A673 (cell line): ENCODE data around the gene DNLZ. TPM values are rescaled to one million over a fixed set of nuclear protein-coding genes. Genes with fewer than 3 reads are reported as not detected.
"Not testable (repeated sequence)": the region's sequence is repeated elsewhere in the genome, so short reads cannot be mapped to it uniquely, and the experiment has no call there.

Source experiments
- BruUV-seq: library from RNA; stranded (reverse); fragments of 400-500 nt; replicated peaks from 2 replicates; lab custom pipeline; 2021; lab: Mats Ljungman, UMichigan
- CTCF ChIA-PET: fragments of 300-600 bp; sonication (Branson Sonifier 250); formaldehyde crosslinking; loops from one replicate; lab custom pipeline; 2022; ENCODE audit warnings: antibody characterized with exemption; lab: Charles Lee
- POLR2A ChIA-PET: fragments of 300-600 bp; sonication (Branson Sonifier 250); formaldehyde crosslinking; loops from one replicate; lab custom pipeline; 2022; ENCODE audit warnings: antibody characterized with exemption; ENCODE audit not compliant: low non-redundant PET; lab: Charles Lee
- DNase-seq: peaks from one replicate; pipeline ENCODE4 v3.0.0-alpha.2; 2015; ENCODE audit warnings: low spot score
- H3K27ac ChIP-seq: fragments of 200-600 bp; sonication (generic); 2 replicates; pipeline ENCODE4 v1.5.1; 2016; ENCODE audit warnings: mixed run types, low read depth, mild to moderate bottlenecking, mixed read lengths, antibody characterized with exemption, low read length; ENCODE audit not compliant: poor library complexity, severe bottlenecking
- H3K27me3 ChIP-seq: fragments of 200-600 bp; sonication (generic); replicated peaks from 2 replicates; pipeline ENCODE4 v1.6.1; 2017; ENCODE audit warnings: mixed run types, low read depth, mild to moderate bottlenecking, mixed read lengths, antibody characterized with exemption, low read length; ENCODE audit not compliant: insufficient read depth, poor library complexity
- H3K36me3 ChIP-seq: fragments of 200-600 bp; sonication (generic); 2 replicates; pipeline ENCODE4 v1.6.1; 2016; ENCODE audit warnings: mixed run types, mild to moderate bottlenecking, mixed read lengths, antibody characterized with exemption, low read length; ENCODE audit not compliant: insufficient read depth, poor library complexity, severe bottlenecking
- H3K4me1 ChIP-seq: fragments of 200-600 bp; sonication (generic); 2 replicates; pipeline ENCODE4 v1.6.1; 2017; ENCODE audit warnings: mixed run types, mild to moderate bottlenecking, mixed read lengths, antibody characterized with exemption, low read length; ENCODE audit not compliant: insufficient read depth, poor library complexity, severe bottlenecking
- H3K4me3 ChIP-seq: fragments of 200-600 bp; sonication (generic); 2 replicates; pipeline ENCODE4 v1.5.1; 2016; ENCODE audit warnings: low read depth, mixed run types, mild to moderate bottlenecking, mixed read lengths, low read length; ENCODE audit not compliant: poor library complexity, severe bottlenecking
- H3K9me3 ChIP-seq: fragments of 200-600 bp; sonication (generic); 2 replicates; pipeline ENCODE4 v1.6.1; 2016; ENCODE audit warnings: mixed run types, low read depth, mild to moderate bottlenecking, mixed read lengths, antibody characterized with exemption, low read length; ENCODE audit not compliant: poor library complexity, severe bottlenecking
- CTCF ChIP-seq: fragments of 300-800, 200-600 bp; sonication (generic); conservative IDR thresholded peaks from 2 replicates; pipeline ENCODE4 v1.5.1; 2017; ENCODE audit warnings: low read depth, mild to moderate bottlenecking, antibody characterized with exemption, low read length, moderate library complexity, mixed read lengths
- EZH2 ChIP-seq: fragments of 200-600 bp; sonication (generic); IDR thresholded peaks from 2 replicates; pipeline ENCODE4 v1.6.1; 2017; ENCODE audit warnings: borderline replicate concordance, low read depth, mild to moderate bottlenecking, mixed read lengths, antibody characterized with exemption, low read length; ENCODE audit not compliant: poor library complexity, severe bottlenecking
- intact Hi-C: fragments of 100-400 bp; cut with micrococcal nuclease; formaldehyde crosslinking; loops from one replicate; pipeline ENCODE4 v1.10.0; 2022; ENCODE audit not compliant: unreplicated experiment
- total RNA-seq: library from RNA; stranded (reverse); gene quantifications from 2 replicates; pipeline ENCODE4 v1.2.3, GENCODE V29; 2021

The DNLZ gene
- total RNA-seq, 1 experiment from 2014 or later, result 37.3 TPM

- H3K27ac ChIP-seq, result no peak overlapping the region
- intact Hi-C loops, result no loop called here
- H3K27me3 ChIP-seq, result no peaks in the 10 kb centered on the region
- peaks cover 17% of the 10 kb centered on the region for H3K4me1 ChIP-seq
- no peak for DNase-seq
- peaks cover 4% of the 10 kb centered on the region for H3K9me3 ChIP-seq
- H3K36me3 ChIP-seq, result no peaks in the 10 kb centered on the region
- no peak for TF ChIP-seq EZH2
- TF ChIP-seq CTCF, result no peak
- H3K4me3 ChIP-seq, result no peak overlapping the region
- BruUV-seq, result no TSS peak
- CTCF ChIA-PET, result interaction anchor here (1.7 kb wide), 1 partner anchor 10 kb away, joined by 4 read pairs; no protein-coding TSS in a partner anchor
- POLR2A ChIA-PET, result no interaction called here
These were observed 40.2 kb downstream of the DNLZ start for GRCh38 chr9:136323371-136323789.

- Histone ChIP-seq H3K9me3 (peaks cover 4% of the 10 kb centered on the region), H3K4me1 (peaks cover 12% of the 10 kb centered on the region), H3K27ac (no peak overlapping the region), H3K4me3 (no peak overlapping the region), H3K27me3 (no peaks in the 10 kb centered on the region), H3K36me3 (no peaks in the 10 kb centered on the region)
- intact Hi-C loops, result no loop called here
- BruUV-seq, result no TSS peak
- no peak for DNase-seq
- TF ChIP-seq CTCF (no peak), EZH2 (no peak)
- POLR2A ChIA-PET, result no interaction called here
- CTCF ChIA-PET, result interaction anchor here (1.7 kb wide), 1 partner anchor 10 kb away, joined by 4 read pairs; no protein-coding TSS in a partner anchor
These were observed 40.7 kb downstream of the DNLZ start for GRCh38 chr9:136322756-136323330.

DNA sequence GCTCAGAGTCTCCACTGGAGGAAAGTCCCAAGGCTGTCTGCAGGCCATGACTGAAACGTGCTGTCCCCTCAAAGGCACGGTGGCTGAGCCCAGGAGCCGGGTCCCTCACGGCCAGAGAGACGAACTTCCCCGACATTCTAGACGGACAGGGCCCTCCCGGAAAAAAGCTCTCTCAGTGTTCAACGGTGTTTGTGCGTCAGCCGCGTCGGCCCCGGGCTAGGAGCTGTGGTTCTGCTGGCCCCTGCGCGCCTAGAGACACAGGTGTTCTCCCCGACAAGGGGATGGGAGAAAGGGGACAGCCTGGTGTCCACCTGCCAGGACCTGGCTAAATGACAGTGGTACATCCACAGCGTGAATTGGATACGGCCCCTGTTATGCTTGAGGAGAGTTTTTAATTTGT is 42.0 kb downstream of the DNLZ start:
- Histone ChIP-seq H3K4me1 (peaks cover 6% of the 10 kb centered on the region), H3K27ac (no peak overlapping the region), H3K36me3 (no peaks in the 10 kb centered on the region), H3K9me3 (peaks cover 4% of the 10 kb centered on the region), H3K4me3 (no peak overlapping the region), H3K27me3 (no peaks in the 10 kb centered on the region)
- BruUV-seq, result no TSS peak
- TF ChIP-seq CTCF (no peak), EZH2 (no peak)
- ChIA-PET CTCF (no interaction called here), POLR2A (no interaction called here)
- intact Hi-C loops, result no loop called here
- DNase-seq, result no peak

DNA sequence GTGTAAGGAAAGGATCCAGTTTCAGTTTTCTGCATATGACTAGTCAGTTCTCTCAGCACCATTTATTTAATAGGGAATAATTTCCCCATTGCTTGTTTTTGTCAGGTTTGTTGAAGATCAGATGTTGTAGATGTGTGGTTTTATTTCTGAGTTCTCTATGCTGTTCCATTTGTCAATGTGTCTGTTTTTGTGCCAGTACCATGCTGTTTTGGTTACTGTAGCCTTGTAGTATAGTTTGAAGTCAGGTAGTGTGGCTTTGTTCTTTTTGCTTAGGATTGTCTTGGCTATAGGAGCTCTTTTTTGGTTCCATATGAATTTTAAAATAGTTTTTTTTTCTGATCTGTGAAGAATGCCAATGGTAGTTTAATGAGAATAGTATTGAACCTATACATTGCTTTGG is 42.6 kb downstream of the DNLZ start:
- CTCF ChIA-PET, H3K4me1 ChIP-seq, intact Hi-C loops, H3K4me3 ChIP-seq, H3K9me3 ChIP-seq, H3K27ac ChIP-seq, H3K27me3 ChIP-seq, BruUV-seq, H3K36me3 ChIP-seq, POLR2A ChIA-PET, DNase-seq: not testable (repeated sequence)

DNA sequence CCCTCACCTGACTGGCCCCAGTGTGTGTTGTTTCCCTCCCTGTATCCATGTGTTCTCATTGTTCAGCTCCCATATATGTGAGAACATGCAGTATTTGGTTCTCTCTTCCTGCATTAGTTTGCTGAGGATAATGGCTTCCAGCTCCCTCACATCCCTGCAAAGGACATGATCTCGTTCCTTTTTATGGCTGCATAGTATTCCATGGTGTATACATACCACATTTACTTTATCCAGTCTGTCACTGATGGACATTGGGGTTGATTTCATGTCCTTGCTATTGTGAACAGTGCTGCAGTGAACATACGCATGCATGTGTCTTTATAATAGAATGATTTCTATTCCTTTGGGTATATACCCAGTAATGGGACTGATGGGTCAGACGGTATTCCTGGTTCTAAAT is 43.6 kb downstream of the DNLZ start:
- H3K36me3 ChIP-seq, H3K4me3 ChIP-seq, H3K4me1 ChIP-seq, BruUV-seq, intact Hi-C loops, H3K27me3 ChIP-seq, DNase-seq, H3K27ac ChIP-seq, CTCF ChIA-PET, POLR2A ChIA-PET, H3K9me3 ChIP-seq: not testable (repeated sequence)
